Dedifferentiated amniotic fluid mesenchymal stem cell (primary cell): ENCODE results near the gene FBXL14.

Source experiments
- DNase-seq: peaks from one replicate; pipeline ENCODE4 v3.0.0-alpha.2; 2016; ENCODE audit errors: extremely low spot score

FBXL14 gene

GRCh38 chr12:1533602-1534304 lies 60.6 kb downstream of the FBXL14 start:
- DNase-seq = no peak

- no peak for DNase-seq
These were observed 61.2 kb downstream of the FBXL14 start for GRCh38 chr12:1533205-1533601.

GRCh38 chr12:1532375-1533165 lies 61.8 kb downstream of the FBXL14 start:
- no peak for DNase-seq

GRCh38 chr12:1531654-1532374 lies 62.6 kb downstream of the FBXL14 start:
- DNase-seq = no peak

DNA sequence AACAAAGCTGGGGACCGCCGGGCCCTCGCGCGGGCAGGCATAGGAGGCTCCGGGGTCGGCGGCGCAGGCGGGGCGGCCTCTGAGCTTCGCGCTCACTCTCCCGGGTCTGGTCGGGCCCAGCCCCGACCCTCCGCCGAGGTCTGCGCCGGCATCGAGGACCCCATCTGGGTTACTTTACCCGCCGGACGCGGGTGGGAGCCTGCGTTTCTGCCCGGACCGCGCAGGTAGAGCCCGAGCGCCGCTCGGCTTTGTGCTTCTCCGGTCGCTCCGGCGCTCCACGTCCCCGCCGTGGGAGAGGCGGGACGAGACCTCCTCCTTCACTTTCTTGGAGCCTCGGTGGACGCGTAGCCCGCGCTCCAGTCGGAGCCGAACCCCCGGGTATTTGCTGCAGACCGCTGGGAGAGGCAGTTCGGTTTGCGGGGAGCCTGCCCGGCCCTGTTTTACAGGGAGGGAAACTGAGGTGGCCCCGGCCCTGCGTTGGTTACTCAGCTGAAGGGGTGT lies 63.2 kb downstream of the FBXL14 start:
- no peak for DNase-seq

GRCh38 chr12:1530592-1531152 lies 63.7 kb downstream of the FBXL14 start:
- no peak for DNase-seq

GRCh38 chr12:1529862-1530591 lies 64.4 kb downstream of the FBXL14 start:
- no peak for DNase-seq

DNA sequence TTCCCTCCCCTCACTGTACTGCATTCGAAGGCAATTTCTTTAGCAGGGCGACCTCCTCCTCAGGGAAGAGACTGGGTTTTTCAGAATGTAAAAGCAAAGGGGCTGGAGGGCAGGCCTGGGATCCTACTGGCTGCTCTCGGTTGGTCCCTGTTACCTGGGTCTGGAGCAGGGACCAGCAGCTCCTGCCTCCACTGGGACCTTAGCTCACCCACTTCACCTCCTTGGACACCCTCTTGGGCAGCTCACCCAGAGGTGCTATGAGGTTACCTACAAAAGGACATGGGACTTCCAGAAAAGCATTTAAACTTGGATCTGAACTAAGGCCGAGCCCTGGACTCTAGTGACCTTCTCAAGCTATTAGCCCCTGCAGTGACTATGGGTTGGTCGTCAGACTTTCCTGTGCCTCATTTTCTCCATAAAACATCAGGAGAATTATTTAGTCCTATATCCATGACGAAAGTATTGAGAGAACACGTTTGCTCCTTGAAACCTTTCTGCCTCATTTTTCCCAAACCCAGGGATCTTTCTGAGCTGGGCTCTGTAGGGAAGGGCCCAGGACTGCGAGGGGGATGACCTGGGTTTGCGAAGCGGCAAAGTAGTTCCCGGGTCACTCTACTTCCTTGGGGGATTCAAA lies 65.0 kb downstream of the FBXL14 start:
- DNase-seq = no peak

GRCh38 chr12:1528791-1529190 lies 65.6 kb downstream of the FBXL14 start:
- no peak for DNase-seq

- DNase-seq = peak; percentile 49
These were observed 66.6 kb downstream of the FBXL14 start for GRCh38 chr12:1527789-1528188.

GRCh38 chr12:1525858-1526257 lies 68.5 kb downstream of the FBXL14 start:
- no peak for DNase-seq

DNA sequence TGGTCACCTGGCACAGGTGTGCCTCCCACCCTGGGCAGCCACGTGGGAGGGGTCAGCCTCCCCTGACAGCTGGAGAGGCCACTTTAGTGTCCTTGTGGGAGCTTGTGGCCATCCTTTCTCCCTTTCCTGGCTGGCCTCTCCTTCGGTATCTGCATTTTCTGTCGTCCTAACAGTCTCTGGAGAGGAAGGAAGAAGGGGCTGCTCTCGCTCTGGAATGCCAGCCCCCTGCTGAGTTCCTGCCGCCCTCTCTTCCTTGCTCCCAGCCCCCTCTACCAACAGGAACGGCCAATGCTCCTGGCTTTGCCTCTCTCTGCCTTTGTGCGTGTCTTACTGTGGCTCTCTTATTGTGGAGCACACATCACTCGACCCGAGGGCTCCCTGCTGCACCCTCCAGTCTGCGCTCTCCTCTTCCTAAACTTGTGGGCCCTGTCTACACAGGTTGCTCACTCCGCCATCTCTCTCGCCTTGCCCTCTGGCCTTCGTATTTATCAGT lies 70.8 kb downstream of the FBXL14 start:
- no peak for DNase-seq

DNA sequence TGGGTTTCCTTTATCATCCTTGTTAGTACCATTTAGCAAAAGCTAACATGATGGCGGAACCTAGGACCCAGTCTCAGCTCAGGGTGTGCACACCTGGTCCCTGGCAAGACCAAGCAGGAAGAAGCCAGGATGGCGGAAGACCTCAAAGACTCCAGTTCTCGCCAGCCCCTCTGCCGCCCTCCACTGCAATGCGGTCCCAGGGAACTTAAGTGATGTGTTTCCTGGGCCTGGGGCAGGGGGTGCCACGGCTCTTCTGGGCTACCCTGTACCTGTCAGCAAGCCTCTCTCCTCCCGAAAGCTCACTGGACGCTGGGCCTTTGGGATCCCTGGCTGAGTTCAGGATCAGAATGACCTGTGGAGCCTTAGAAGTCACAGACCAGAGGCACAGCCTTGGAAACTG lies 71.3 kb downstream of the FBXL14 start:
- DNase-seq = no peak

- no peak for DNase-seq
These were observed 74.7 kb downstream of the FBXL14 start for GRCh38 chr12:1519642-1520041.

GRCh38 chr12:1518591-1519516 lies 75.5 kb downstream of the FBXL14 start:
- DNase-seq = no peak

- DNase-seq = no peak
These were observed 76.5 kb downstream of the FBXL14 start for GRCh38 chr12:1517734-1518525.

GRCh38 chr12:1517007-1517406 lies 77.4 kb downstream of the FBXL14 start:
- DNase-seq = peak; percentile 63
